GM19438 (cell line): ENCODE measurements around the gene TMEM217.

Experiments used
- ATAC-seq: cut with Tn5 transposase; IDR thresholded peaks from one replicate; pipeline ENCODE4 v1.9.1; 2021; ENCODE audit warnings: low read depth; ENCODE audit not compliant: unreplicated experiment

TMEM217 gene

GRCh38 chr6:37244430-37245310 is 13.3 kb downstream of the TMEM217 start:
- no peak for ATAC-seq

DNA sequence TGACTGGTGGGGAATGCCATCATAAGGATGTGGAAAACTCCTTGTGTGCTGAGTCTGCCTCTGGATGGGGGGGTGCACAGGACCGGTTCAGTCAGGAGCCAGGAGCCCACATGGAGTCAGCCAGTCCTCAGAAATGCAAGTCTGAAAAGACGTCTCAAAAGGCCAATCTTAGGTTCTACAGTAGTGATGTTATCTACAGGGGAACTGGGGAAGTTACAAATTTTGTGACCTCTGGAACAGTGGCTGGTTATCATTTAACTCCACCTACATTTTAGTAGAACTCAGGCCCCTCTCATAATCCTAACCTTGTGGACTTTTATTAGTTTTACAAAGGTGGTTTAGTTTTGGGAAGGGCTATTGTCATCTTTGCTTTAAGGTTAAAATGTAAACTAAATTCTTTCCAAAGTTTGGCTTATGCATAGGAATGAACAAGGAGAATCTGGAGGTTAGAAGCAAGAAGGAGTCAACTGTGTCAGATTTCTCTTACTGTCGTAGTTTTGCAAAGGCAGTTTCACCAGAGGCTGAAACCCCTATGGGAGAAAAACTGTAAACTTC is 14.1 kb downstream of the TMEM217 start:
- no peak for ATAC-seq

GRCh38 chr6:37243131-37243815 is 14.7 kb downstream of the TMEM217 start:
- ATAC-seq: no peak

DNA sequence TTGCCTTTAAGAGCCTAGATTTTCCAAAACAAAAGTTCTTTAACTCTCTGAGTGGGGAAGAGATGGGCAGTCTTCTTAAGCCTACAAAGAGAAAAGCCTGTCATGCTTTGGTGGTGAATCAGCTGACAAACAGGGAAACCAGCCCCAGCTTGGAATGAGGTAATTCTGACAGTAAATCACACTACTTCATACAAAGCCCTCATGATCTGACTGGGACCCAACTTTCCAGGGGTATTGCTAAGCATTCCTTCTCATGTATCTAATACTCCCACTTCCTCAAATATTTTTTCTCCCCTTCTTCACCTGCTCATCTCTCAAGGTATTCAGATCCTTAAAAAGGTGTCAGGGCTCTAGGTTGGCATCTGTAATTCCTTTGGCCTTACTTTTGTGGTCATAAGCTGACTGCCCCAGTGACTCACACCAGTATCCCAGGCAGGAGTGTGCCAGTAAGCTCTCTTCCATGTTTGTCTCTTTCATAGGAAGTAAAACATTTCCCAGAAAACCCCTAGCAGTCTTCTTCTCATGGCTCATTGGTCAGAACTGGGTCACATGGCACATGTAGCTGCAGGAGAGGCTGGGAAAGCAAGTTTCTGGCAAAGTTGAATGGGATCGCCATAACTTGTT is 15.4 kb downstream of the TMEM217 start:
- ATAC-seq: no peak

DNA sequence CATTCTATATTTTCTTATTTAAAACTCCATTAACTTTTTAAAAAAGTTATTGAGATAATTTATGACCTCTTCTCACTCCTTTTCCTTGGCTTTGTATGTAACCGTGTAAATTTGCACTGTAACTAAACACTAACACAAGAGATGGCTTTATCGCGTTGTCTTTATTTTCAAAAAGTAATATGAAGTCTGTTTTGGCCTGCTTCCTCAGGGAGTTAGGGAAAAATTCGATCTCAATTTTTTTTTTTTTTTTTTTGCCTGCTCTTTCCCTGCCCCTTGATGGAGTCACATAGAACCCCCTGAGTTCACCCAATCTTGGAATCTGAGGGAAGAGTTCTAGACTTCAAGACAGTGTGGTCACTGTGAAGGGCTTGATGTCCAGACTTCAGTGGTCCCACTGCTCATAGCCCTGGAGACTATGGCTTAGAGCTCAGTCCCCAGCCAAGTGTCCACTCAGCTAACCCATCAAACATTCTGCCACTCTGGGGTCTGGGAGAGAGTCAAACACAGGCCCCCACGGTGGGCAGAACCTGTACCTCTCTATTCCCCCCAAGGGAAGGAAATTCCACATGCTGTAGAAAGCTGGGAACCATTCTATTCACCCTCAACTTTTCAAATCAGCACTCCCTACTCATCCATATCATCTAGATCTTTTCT is 16.0 kb downstream of the TMEM217 start:
- ATAC-seq: no peak

- ATAC-seq: no peak
Measured at GRCh38 chr6:37241131-37241530, 16.8 kb downstream of the TMEM217 start.

DNA sequence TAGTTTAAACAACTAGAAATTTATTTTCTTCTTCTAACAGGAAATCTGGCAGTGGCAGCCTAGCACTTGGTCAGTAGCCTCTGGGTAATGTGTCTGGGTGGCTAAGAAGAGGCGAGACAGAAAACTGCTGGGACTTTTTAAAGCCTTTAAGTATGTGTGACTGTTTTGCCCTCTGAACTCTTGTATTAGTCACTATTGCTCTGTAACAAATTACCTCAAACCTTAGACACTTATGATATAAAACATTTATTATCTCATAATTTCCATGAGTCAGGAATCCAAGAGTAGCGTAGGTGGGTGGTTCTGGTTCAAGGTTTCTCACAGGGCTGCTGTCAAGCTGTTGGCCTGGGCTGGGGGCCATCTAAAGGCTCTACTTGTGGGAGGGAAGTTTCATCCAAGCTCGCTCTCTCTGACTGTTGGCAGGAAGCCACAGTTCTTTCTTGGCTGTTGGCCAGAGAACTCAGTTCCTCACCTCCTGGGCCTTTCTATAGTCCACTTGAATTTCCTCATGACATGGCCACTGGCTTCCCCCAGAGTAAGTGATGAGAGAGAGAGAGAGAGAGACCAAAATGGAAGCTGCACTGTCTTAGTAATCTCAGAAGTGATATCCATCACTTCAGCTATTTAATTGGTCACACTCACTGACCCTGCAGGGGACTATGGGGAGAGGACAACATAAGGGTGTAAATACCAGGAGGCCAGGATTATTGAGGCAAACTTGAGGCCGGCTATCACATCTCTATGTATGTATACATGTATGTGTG is 17.8 kb downstream of the TMEM217 start:
- peak; percentile 56 for ATAC-seq

DNA sequence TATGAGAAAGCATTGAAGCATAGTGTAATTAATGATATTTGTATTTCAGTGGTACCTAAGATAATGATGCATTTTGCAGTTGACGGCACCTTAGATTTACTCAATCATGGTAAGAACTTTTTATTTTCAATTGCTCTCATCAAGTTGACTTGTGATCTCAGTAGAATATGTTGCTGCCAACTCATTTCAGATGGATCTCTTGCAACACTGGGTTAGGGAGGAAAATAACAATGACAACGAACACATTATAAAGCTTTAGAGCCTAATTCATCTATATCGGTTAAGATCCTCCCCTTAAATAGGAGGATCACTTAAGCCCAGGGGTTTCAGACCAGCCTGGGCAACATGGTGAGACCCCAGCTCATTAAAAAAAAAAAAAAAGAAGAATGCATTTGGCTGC is 18.4 kb downstream of the TMEM217 start:
- no peak for ATAC-seq

DNA sequence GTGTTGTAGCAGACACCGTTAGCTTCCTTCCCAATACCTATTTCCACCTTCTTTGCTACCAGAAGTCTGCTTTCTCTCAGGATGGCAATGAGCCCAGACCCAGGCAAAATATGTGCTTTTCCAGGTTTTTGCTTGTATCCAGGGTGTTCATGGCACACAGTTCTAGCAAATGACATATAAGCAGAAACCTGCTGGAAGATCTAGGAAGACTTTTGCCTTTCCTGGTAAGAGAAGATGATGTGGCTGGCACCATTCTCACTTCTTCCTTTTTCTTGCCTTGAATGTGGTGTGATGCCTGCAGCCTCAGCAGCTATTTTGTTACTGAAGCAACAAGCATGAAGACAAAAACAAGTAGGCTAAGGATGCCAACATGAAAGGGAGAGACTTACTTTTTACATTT is 19.6 kb downstream of the TMEM217 start:
- no peak for ATAC-seq

- no peak for ATAC-seq
Measured at GRCh38 chr6:37237789-37238188, 20.2 kb downstream of the TMEM217 start.

- ATAC-seq: no peak
Measured at GRCh38 chr6:37236921-37237320, 21.0 kb downstream of the TMEM217 start.

- ATAC-seq: no peak
Measured at GRCh38 chr6:37233541-37233940, 24.4 kb downstream of the TMEM217 start.

- no peak for ATAC-seq
Measured at GRCh38 chr6:37232430-37233017, 25.4 kb downstream of the TMEM217 start.

DNA sequence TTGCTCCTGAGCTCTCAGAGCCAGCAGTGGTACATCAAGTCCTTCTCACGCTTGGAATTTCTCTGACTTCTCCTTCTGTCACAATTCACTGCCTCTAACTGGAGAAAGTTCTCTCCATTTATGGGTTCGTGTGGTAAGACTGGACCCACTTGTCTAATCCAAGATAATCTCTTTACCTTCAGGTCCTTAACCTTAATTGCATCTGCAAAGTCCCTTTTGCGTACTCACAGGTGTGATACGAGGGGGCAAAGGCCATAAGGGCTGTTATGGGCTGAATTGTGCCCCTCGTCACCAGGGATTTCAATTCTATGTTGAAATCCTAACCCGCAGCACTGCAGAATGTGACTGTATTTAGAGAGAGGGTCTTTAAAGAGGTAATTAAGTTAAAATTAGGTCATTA is 27.8 kb downstream of the TMEM217 start:
- no peak for ATAC-seq

GRCh38 chr6:37225350-37226169 is 32.4 kb downstream of the TMEM217 start:
- ATAC-seq: no peak

DNA sequence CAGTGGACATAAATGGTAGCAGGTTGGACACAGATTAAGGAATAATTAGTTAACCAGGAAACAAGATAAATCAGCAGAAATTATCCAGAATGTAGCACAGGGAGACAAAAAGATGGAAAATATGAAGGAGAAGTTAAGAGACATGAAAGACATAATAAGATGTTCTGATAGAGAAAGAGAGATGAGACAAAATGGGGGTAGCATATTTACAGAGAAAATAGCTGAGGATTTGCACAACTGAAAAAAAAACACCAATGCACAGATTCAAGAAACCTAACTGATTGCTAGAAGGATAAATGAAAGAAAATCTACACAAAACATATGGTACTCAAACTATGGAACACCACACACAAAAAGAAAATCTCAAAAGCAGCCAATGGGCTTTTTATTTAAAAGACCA is 35.0 kb downstream of the TMEM217 start:
- no peak for ATAC-seq

DNA sequence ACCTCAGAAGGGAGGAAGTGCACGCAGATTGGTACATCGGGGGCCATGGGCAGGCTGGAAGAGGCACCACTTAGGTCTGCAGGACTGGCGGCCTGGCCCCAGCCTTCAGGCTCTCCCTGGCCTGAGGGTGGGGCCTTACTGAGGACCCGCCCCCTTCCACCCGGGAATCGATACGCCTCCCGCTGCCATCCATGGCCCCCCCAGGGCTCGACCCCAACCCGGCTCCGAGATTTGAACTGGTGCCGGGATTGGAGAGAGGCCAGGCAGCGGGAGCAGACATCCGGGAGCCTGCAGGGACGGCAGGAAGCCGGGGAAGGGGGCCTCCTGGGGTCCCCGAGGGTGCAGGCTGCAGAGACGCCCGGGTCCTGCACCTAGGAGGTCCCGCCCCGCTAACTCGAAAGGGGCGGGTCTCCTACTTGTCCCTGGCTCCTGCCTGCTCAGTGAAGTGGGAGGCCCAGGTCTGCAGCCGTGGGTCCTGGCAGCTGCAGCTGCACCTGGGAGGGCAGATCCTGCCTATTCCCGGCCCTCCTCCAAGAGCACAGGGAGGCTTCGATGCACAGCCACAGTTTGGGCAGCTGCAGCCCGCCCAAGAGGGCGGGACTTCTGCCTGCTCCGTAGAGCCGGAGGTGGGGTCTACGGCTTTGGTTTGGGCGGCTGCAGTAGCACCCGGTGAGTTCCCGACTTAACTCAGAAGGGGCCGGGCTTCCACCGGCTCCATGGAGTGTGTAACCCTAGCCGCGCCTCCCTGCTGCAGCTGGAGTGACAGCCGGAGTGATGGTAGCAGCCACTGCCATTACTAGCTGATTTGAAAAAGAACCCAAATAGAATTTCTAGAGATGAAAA is 35.6 kb downstream of the TMEM217 start:
- peak; percentile 86 for ATAC-seq

DNA sequence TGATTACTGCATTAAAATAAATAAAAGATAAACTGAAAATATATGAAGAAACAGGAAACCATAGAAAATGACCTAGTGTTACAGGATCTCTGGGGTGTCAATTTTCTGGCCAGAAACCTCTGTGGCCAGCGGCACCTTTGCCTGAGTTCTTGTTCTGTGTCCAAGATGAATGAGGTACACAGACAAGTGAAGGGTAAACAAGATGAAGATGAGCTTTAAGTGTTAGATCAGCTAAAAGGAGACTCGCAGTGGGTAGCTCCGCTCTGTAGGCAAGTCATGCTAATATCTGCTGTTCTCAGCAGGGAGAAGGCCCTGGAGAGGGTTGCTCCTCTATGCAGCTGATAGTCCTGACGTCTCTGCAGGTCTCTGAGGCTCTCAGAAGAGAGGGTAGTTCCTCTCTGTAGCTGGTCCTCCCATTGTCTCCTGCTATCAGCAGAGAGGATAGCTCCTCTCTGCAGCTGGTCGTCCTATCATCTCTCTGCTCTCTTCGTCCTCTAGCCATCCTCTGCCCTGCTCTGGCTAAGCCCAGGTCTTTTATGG is 36.3 kb downstream of the TMEM217 start:
- ATAC-seq: no peak
